Muscle of back (tissue), 11 donors: Measurements from ENCODE around the gene CTU1. TPM values are rescaled to one million over a fixed set of nuclear protein-coding genes. Genes with fewer than 3 reads are reported as not detected.

Experiments
- DNase-seq, 3 donors: peaks; one replicate each; pipeline versions ENCODE4 v3.0.0 to v3.0.0-alpha.2; 2013
- polyA plus RNA-seq, 10 donors: library from polyadenylated mRNA; unstranded; fragments of 120-200 nt; gene quantifications; one replicate each; pipeline ENCODE4 v1.2.1, GENCODE V29; 2013; ENCODE audit not compliant: insufficient read length in 10 of 10

Gene CTU1
- polyA plus RNA-seq, 10 donors = 1.5 to 3.0 (median 2.2) TPM

DNA sequence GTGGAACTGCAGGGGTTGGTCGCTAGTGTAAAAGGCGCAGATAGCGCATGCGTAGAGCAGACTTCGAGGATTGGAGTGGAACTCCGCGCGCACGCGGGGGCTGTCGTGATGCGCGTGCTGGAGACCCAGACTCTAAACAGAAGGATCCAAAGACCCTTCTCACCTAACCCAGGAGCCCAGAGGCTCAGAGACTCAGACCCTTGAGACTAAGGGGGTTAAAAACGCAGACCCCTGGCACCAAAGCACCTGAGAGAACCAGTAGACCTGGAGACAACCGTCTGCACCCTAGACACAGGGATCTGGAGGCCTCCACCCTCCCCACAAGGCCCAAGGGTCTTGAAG, 567 bp upstream of the CTU1 start:
- DNase-seq = no peak

DNA sequence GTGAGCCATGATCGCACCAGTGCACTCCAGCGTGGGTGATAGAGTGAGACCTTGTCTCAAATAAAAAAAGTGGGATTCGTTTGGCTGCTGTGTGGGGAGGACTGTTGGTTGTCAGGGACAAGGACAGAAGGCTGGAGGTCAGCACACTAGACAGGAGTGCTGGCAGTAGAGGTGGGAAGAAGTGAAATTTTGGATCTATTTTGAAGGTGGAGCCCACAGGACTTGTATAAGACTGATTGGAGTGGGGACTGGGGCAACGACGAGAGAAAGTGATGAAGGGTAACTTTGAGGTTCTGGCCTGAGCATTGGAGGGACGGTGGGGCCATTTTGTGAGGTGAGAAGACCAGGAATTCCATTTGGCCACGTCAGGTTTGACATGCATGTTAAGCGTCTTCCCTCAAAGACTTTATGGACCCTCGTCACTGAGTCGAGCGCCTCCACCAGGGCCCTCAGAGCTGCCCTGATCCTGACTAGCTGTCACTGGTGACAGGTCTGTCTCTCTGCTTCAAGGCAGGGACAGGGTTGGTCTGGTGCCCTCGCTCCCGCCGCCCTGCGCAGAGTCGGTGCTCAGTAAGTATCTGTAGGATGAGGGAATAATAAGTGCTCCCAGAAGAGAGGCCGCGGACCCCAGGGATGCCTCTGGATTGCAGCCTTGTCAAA, 673 bp downstream of the CTU1 start:
- peak in 1 of 3 donors; percentile 8 for DNase-seq

DNA sequence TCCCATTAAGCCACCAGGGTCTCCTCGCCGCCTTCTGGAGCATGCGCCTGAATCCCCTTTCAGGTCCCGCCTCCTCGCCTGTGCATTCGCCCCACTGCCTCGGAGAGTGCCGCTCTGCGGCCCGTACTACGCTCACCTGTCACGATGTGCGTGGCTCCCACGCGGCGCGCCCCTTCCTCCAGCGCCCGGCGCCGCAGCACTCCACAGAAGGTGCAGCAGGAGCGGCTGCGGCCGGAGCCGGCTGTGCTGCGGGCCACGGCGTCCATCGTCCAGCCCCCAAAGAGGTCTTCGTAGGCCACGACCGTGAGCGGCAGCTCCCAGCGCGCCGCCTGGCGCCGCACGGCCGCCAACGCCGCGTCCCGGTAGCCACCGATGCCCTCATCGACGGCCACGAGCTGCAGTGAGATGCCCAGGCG, 4.3 kb downstream of the CTU1 start:
- DNase-seq = no peak

DNA sequence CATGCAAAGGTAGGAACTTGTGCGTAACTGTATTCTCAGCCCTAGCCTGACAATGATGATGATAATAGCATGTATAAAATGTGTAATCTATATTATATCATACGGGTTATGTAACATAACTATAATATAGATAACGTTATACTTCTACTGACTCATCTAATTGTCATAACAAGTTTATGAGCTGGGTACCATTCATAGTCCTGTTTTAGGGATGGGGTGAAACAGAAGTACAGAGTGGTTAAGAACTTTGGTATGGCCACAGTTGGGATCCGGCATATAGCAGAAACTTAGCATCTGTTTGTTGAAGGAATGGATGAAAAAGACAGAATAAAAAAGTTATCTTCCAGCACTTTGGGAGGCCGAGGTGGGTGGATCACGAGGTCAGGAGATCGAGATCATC, 5.2 kb downstream of the CTU1 start:
- no peak for DNase-seq

DNA sequence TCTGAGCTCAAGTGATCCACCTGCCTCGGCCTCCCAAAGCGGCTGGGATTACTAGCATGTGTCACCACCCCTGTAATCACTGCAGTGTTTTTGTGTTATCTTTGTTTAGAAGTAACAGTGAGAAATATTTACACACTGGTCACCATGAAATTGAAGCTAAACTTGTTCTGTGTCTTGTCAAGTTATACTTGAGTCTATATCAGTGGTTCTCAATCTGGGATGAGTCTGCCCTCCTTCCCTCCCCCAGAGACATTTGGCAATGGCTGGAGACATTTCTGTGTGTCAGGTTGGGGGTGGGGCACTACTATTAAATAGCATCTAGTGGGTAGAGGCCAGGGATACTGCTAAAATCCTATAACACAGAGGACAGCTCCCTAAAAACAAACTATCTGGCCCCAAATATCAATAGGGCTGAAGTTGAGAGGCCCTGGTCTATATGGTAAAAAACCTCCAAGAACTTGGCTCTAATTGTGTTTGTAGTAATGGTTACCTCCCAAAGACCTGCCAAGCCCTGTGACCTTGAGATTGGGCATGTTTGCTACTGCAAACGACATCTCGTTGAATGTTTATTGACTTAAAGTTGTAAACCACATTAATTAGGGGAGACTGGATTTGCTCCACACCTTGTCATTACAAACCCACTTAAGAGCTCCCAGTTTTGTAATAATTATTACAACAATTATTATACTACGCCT, 6.9 kb downstream of the CTU1 start:
- no peak for DNase-seq

DNA sequence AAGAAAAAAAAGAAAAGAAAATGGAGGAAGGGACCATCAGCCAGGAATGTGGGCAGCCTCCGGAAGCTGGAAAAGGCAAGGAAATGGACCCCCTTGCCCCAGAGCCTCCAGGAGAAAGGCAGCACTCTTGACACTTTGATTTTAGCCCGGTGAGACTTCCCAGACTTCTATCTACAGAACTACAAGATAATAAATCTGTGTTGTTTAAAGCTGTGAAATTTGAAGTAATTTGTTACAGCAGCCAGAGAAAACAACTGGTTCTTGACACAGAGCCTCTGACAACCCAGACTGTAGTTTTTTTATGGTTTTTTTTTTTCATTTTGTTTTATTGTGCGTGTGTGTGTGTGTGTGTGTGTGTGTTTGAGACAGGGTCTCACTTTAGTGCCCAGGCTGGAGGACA, 7.6 kb downstream of the CTU1 start:
- no peak for DNase-seq

DNA sequence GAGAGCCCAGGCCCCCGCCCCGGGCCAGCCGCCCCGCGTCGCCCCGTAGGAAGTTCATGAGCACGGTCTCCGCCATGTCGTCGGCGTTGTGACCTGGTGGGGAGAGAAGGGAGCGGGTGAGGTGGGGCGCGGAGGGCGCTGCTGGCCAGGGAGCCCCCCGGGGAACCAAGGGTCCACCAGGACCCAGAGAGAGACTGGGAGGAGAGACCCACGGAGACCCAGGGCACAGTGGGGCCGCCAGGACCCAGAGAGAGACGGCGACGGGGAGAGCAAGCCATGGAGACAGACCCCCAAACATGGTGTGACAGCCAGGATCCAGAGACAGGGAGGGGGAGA, 9.2 kb downstream of the CTU1 start:
- no peak for DNase-seq

DNA sequence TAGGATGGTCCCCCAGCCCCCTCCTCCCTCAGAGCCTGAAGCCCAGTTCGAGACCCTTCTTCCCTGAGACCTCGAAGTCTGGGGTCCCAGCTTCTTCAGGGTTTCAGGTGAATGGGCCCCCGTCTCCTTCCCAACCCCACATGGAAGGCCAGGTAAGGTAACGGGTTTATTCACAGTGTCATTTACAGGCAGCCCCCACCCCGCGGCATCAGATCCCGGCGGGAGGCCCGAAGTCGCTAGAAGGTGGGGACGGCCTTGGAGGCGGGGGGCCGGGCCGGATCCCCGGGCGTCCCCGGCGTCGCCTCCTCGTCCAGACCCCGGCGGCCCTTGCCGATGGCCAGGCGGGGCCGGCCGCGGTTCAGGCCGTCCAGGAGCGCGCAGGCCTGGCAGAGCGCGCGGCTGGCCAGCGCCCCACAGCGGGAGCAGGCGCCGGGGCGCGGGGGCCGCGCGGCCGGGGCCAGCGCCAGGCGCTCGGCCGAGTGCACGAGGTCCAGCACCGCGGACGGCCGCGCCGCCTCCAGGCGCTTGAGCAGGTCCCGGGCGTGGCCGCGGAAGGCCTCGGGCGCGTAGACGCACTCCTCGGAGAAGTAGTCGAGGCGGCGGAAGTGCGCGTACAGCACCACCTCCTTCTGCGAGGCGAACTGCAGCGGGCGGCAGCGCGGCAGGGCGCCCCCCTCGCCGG, 9.7 kb downstream of the CTU1 start:
- peak in 2 of 3 donors; percentile 56 to 73 for DNase-seq

DNA sequence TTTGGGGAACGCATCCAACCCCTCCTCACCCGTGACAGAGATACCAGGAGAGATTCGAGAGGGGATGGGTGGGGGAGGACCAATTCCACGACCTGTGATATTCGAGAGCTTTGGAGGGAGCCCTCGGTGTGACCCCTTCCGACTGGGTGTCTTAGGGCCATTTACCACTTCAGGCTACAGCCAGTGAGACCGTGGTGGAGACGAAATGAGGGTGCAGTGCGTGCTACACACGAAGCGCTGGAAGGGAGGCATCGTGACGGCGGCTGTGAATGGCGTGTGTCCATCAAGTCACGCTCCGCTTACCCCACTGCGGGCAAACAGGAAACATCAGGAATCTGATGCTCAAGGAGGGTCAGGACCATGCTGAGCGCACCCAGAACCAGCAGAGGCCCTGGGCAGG, 10.4 kb downstream of the CTU1 start:
- no peak for DNase-seq

DNA sequence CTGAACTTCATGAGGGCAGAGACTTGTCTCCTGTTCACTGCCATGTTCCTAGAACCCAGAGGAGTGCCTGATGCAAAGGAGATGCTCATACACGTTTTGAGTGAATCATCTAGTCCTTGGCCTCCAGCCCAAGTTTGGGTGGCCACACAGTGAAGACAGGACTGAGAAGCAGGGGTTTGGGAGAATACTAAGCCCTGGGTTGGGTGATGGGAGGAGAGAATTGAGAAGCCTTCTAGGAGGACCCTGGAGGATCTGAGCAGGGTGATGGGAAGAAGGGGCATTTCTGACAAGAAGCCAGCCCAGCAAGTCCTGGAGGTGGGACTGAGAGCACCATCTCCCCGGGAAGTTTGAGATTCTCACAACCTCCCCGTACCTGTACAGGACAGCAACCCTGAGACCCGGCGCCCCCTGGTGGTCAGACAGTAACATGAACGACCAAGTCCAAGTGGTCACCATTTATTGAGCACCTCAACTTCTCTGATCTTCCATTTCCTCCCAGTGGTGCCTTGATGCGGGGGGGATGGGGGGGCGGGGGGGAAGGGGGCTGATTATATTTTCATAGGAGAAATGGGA, 11.0 kb downstream of the CTU1 start:
- peak in 2 of 3 donors; percentile 36 to 46 for DNase-seq

DNA sequence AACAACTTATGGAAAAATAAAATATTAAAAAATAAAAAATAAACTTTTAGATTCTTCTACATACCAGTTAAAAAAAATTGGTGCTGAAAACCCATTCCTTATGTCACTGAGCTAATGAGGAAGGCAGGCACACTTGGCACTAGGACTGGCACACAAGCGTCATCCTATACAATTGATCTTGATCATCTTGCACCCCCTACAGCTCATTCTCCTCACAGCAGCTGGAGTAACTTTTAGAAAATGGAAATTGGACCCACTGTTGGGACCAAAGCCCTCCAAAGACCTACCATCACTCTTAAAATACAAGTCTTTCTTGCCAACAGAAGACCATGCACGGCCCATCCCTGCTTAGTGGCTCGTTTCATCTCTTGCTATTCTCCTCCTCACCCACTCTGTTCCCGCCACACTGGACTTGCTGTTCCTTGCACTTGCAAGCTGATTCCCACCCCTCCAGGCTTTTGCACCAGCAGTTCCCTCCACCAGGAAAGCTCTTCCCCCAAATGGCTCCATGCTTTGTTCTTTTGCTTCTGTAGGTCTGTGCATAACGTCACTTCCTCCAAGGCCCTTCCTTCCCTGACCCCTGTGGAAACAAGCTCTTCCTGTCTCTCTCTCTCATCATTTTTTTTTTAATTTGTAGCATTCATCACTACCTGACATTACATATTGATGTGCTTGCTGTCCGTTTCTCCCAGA, 11.6 kb downstream of the CTU1 start:
- no peak for DNase-seq

DNA sequence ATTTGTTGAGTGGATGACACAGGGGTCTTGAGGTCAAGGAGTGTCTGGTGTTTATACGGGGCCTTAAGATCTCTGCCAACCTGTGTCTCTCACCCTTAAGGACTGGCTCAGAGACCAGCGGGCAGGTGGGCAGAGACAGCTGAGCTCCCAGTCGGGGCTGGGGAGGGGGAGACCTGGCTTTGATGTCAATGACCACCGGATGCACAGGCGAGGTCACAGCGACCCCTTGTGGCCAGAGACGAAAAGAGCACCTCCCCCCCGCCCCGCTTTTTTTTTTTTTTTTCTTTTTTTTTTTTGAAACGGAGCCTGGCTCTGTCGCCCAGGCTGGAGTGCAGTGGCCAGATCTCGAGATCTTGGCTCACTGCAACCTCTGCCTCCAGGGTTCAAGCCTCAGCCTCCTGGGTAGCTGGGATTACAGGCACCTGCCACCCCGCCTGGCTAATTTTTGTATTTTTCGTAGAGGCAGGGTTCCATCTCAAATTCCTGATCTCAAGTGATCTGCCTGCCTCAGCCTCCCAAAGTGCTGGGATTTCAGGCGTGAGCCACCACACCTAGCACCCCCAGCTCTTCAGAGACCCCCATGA, 13.4 kb downstream of the CTU1 start:
- DNase-seq = no peak

DNA sequence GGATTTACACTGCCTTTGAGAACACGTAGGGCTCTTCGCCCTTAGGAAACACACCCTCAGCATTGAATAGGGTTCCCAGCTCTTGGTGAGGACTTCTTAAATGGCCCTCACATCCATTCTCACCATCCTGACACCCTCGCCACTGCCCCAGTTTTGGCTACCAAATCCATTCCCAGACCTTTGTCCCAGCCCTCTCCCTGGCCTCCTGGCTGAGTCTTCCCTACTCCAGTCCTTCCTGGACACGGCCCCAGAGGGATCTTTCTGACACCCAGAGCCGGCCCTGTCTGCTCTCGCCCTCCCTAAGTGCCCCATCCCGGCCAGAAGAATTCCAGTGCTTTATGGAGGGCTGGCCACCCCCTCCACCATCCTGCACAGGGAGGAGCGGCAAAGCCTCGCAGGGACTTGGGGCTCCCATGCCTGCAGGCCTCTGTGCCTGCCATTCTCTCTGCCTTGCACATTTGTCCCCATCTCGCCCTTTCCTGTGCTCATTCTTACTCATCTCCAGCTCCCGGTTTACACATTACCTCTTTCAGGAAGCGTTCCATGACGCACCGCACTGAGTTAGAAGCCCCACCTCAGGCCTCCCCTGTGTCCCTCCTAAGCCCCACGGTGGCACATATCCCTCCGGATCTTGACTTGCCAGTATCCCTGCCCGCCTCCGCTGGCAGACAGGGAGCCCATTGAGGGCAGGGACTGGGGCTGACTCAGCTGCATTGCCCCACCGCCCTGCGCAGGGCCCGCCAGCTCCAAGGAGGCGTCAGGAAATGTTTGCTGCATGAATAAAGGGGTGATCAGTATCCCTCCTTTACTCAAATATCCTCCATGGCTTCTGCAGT, 14.5 kb downstream of the CTU1 start:
- no peak for DNase-seq

DNA sequence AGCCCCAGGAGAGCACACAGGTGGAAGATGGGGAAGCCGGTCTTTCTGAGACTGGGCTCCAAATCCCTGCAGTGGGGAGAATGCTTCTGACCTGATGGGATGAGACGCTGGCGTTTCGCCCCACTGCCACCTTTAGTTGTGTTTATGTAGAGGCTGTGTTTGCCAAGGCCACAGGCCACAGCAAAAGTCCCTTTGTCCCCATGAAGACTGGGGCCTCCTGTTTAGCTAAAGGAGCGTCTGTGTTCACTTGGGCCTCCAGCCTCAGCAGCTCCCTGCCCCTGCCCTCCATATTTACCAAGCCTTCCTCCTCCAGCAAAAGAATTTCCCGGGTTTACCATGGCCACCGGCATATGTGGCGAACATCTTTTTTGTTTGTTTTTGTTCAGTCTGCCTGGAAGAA, 15.1 kb downstream of the CTU1 start:
- no peak for DNase-seq

DNA sequence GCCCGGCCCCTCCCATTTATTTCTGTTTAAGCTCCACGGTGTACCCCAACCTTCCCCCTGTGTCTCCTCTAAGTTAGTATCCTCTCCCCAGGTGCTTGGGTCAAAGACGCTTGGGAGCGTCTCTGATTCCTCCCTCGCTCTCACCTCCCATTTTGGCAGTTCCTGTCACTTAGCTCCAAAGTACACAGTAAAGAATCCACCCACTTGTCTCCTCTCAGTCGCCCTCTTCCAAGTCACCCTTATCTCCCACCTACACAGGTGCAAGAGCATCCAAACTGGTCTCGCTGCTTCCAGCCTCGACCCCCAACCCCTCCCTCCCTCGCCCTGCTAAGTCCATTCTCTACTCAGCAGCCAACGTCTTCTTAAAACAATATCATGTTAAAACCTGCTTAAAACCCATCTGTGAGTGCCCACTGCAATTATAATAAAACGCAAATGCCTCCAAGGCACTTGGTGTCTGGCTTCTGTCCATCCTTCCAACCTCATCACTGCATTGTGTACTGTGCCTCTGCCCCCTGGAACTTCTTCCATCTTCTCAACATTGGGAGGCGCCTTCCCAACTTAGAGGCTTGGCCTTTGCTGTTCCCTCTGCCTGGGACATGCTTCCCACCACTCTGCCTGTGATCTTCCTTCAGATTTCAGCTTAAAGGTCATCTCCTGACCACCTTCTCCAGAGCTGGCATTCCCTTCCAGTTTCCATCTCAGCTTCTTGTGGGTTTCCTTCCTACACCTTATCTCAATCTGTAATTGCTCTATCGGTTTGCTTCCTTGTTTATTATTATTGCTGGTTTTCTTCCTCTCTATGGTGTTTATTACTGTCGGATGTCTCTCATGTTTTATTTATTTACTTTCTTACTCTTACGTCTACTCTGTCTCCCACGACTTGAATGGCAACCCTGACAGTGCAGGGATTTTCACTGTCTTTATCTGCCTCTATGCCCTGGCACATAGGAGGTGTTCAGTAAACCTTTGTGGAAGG, 16.0 kb downstream of the CTU1 start:
- DNase-seq = no peak

DNA sequence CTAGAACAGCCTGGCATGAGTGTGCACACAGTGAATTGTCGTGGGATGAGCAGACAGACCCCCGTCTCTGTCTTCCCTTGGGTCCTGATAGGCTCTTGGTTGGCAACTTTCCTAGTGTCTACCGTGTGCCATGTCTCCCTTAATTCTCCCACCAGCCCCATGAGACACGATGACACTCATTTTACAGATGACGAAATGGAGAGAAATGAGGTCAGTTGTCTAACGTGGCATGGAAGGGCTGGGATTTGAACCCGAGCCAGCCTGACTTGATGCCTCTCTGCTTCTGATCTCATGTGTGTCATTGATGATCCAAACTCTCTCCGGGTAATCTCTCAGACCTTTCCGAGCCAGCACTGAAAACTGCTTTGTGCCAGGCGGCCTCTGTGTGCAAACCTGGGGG, 17.1 kb downstream of the CTU1 start:
- DNase-seq = no peak

DNA sequence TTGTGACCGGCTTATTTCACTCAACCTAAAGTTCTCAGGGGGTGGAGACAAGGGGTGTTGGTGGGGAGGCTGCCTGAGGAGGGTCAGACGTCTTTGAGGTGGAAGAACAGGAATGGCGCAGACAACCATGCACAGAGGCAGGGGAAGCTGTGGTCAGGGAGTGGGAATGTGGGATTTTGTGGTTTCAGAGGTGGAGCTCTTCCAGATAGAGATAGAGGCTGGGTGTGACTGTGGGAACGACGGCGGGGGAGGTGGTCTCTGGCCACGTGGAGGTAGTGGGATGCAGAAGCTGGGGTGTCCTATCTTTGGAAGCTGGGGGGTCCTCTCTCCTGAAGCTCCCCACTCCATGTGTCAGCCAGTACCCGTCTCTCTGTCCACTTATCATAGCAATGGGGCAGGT, 17.7 kb downstream of the CTU1 start:
- DNase-seq = no peak

DNA sequence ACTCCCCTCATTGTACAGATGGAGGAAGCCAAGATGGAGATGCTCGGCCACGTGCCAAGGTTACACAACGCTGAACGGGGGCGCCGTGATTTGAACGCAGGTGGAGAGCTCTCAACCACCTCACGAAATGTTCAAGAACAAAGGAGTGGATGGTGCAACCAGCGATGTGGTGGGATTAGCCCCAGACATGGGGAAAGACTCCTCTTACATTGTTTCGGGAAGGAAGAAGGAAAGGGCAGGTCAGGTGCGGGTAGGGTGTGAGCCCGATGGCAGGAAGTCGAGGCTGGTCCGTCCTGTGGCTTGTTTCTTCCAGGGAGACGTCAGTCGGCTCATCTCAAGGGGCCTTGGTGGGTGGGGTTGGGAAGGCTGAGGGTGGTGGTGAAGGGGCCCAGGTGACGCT, 18.4 kb downstream of the CTU1 start:
- DNase-seq = no peak

DNA sequence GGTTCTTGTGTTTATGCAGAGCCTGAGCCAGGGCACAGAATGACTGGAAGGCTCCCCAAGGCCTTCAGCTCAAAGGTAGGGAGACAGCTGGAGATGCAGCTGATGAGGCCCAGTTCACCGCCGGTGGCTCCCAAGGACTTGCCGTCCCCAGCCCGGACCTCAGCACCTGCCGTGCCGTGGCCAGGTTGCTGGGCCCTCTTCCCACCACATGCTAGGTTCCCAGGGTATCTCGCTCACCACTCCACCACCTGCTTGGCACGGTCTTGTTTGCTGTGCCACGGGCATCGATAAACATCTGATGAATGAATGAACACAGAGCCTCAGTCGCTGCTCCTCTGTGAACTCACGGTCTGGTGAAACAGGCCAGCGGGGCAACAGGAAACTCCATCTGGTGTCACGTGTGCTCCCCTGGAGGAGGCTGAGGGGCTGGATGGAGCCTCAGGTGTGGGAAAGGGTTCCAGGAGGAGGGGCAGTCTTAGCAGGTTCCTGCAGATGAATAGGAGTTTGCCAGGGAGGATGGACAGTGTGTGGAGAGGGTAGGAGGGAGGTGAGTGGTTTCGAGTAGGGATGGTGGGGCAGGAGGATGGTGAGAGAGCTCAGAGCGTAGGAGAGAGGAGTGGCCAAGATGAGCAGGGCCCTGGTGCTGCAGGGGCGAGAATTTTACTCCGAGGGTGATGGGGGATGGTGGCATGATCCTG, 21.9 kb downstream of the CTU1 start:
- DNase-seq = no peak
